ENCODE results near the gene CHSY3. TPM values are rescaled to one million over a fixed set of nuclear protein-coding genes. Genes with fewer than 3 reads are reported as not detected.

The CHSY3 gene
- polyA plus RNA-seq, 3 donors from 2014 or later, result 0.06 to 0.84 (median 0.31) TPM

GRCh38 chr5:130055572-130055971 lies 151.3 kb downstream of the CHSY3 start:
- no peak for DNase-seq
- H3K9me3 Mint-ChIP-seq, result peaks cover 0 to 16% (median 10%) of the 10 kb centered on the region in 6 donors
- peaks cover 0 to 3% (median 3%) of the 10 kb centered on the region in 3 donors for H3K27me3 Mint-ChIP-seq (ENCODE audit: low read depth in 3 of 3)
- H3K4me1 Mint-ChIP-seq, result no peaks in the 10 kb centered on the region
- H3K4me3 Mint-ChIP-seq, result no peak overlapping the region
- H3K27ac Mint-ChIP-seq, result no peak overlapping the region
- peaks cover 0 to 3% (median 0%) of the 10 kb centered on the region in 3 donors for H3K36me3 Mint-ChIP-seq

GRCh38 chr5:130061746-130062145 lies 157.5 kb downstream of the CHSY3 start:
- no peak overlapping the region for H3K4me3 Mint-ChIP-seq
- DNase-seq, result no peak
- peaks cover 0 to 25% (median 8%) of the 10 kb centered on the region in 6 donors for H3K9me3 Mint-ChIP-seq
- no peak overlapping the region for H3K27ac Mint-ChIP-seq
- no peaks in the 10 kb centered on the region for H3K4me1 Mint-ChIP-seq
- no peaks in the 10 kb centered on the region for H3K36me3 Mint-ChIP-seq
- peaks cover 0 to 3% (median 3%) of the 10 kb centered on the region in 3 donors for H3K27me3 Mint-ChIP-seq (ENCODE audit: low read depth in 3 of 3)

DNA sequence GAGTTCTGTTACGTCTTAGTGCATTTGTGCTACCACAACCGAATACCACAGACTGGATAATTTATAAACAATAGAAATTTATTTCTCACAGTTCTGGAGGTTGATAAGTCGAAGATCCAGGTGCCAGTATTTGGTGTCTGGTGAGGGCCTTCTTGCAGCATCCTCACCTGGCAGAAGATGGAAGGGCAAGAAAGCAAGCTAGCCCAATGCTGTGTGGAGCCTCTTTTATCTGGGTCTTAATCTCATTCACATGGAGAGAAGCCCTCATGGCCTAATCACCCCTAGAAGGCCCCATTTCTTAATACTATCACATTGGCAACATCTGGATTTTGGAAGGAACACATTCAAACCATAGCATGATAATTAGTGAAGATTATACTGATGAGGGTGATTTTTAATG lies 159.3 kb downstream of the CHSY3 start:
- Mint-ChIP-seq H3K9me3 (peaks cover 0 to 17% (median 7%) of the 10 kb centered on the region in 6 donors), H3K36me3 (no peaks in the 10 kb centered on the region)
- DNase-seq, result no peak

DNA sequence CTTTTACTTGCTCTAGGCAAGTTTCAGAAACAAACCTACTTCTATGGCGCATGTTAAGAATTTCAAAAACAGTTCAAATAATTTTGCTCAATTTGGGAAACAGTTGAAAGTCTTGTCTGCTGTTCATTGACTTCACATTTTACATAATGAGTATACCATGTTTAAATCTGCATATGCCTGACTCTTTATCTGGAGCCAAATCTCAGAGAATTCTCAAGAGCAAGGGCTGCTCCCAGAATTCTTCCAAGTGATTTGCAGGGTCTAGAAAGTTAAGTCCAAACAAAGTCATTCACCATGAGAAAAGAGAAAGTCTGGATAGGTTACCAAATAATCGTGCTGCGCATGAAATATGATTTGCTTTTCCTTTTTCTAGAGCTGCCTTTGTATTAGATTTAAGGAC lies 160.2 kb downstream of the CHSY3 start:
- Mint-ChIP-seq H3K27me3 (ENCODE audit: low read depth in 3 of 3) (peaks cover 0 to 3% (median 3%) of the 10 kb centered on the region in 3 donors), H3K4me3 (no peak overlapping the region), H3K36me3 (no peaks in the 10 kb centered on the region), H3K27ac (no peak overlapping the region), H3K4me1 (no peaks in the 10 kb centered on the region), H3K9me3 (peaks cover 0 to 17% (median 7%) of the 10 kb centered on the region in 6 donors)
- DNase-seq, result no peak

More for the DNA sequence above, 159.3 kb downstream of the CHSY3 start:
- Mint-ChIP-seq H3K4me1 (no peaks in the 10 kb centered on the region), H3K4me3 (no peak overlapping the region), H3K27ac (no peak overlapping the region), H3K27me3 (ENCODE audit: low read depth in 3 of 3) (peaks cover 0 to 3% (median 3%) of the 10 kb centered on the region in 3 donors)

DNA sequence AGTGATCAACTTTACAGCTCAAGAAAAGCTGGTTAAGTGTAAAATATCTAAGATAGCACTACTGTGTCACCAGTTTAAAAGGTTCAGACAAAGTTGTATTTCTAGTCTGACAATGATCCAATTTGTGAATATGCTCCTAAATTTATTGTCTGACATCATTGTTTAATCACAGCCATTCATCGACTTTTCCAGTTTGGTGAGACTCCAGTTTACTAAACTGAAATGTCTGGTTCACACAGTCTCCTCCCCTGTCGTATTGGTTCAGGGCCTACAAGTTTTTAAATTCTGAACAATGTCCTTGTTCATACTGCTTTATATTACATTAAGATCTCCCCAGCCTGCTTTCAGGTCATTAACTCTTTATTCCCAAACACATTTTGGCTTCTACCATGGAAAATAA lies 161.4 kb downstream of the CHSY3 start:
- Mint-ChIP-seq H3K4me1 (no peaks in the 10 kb centered on the region), H3K27ac (no peak overlapping the region), H3K4me3 (no peak overlapping the region), H3K9me3 (peaks cover 0 to 9% (median 4%) of the 10 kb centered on the region in 6 donors), H3K36me3 (no peaks in the 10 kb centered on the region), H3K27me3 (ENCODE audit: low read depth in 3 of 3) (no peaks in the 10 kb centered on the region)
- no peak for DNase-seq

DNA sequence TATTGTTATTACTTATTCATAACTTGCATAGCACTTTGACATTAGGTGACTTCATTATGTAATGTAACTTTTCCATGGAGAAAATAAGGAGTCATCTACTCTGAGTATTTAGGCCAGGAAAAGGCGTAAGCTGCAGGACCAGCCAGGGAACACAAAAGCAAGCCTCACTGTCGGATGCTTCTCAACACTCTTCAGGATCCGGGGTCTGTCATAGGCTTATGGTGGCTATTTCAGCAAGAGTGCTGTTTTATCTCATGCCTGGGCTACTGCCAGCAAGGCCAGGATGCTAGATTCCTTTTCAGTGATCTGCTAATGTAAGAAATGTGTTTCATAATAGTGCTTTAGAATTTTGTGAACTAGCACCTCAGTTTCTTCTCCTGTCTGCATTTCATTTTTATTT lies 162.4 kb downstream of the CHSY3 start:
- Mint-ChIP-seq H3K4me3 (no peak overlapping the region), H3K4me1 (no peaks in the 10 kb centered on the region), H3K36me3 (no peaks in the 10 kb centered on the region), H3K27ac (no peak overlapping the region), H3K27me3 (ENCODE audit: low read depth in 3 of 3) (no peaks in the 10 kb centered on the region), H3K9me3 (peaks cover 0 to 6% (median 2%) of the 10 kb centered on the region in 6 donors)
- DNase-seq, result no peak

- Mint-ChIP-seq H3K9me3 (peaks cover 0 to 6% (median under 1%) of the 10 kb centered on the region in 6 donors), H3K4me3 (no peak overlapping the region), H3K27me3 (ENCODE audit: low read depth in 3 of 3) (no peaks in the 10 kb centered on the region), H3K4me1 (no peaks in the 10 kb centered on the region), H3K27ac (no peak overlapping the region), H3K36me3 (no peaks in the 10 kb centered on the region)
- no peak for DNase-seq
Measured at GRCh38 chr5:130067364-130067763, 163.1 kb downstream of the CHSY3 start.

GRCh38 chr5:130068101-130068500 lies 163.8 kb downstream of the CHSY3 start:
- Mint-ChIP-seq H3K36me3 (no peaks in the 10 kb centered on the region), H3K4me1 (no peaks in the 10 kb centered on the region), H3K27ac (no peak overlapping the region), H3K9me3 (peaks cover 0 to 10% (median under 1%) of the 10 kb centered on the region in 6 donors), H3K4me3 (no peak overlapping the region), H3K27me3 (ENCODE audit: low read depth in 3 of 3) (no peaks in the 10 kb centered on the region)
- DNase-seq, result no peak

DNA sequence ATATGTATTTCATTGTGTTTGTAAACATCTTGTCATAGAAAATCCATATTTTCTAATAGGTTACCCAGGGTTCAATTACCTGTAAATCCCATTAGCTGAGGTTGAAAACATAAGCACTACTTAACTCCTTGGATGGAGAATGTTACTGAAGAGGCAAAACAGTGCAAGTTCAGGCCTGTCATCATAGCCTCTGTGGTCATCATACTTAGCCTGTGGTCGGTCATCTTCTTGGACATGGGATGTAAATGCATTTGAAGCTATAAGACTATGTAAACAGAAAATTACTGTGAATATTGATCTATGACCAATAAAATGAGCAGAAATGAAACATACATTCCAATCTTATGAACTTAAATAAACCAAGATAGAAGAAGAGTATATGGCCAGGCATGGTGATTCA lies 164.7 kb downstream of the CHSY3 start:
- peaks cover 0 to 10% (median 1%) of the 10 kb centered on the region in 6 donors for H3K9me3 Mint-ChIP-seq
- H3K27me3 Mint-ChIP-seq (ENCODE audit: low read depth in 3 of 3), result no peaks in the 10 kb centered on the region
- DNase-seq, result no peak
- H3K4me1 Mint-ChIP-seq, result no peaks in the 10 kb centered on the region
- no peaks in the 10 kb centered on the region for H3K36me3 Mint-ChIP-seq
- no peak overlapping the region for H3K4me3 Mint-ChIP-seq
- H3K27ac Mint-ChIP-seq, result no peak overlapping the region

DNA sequence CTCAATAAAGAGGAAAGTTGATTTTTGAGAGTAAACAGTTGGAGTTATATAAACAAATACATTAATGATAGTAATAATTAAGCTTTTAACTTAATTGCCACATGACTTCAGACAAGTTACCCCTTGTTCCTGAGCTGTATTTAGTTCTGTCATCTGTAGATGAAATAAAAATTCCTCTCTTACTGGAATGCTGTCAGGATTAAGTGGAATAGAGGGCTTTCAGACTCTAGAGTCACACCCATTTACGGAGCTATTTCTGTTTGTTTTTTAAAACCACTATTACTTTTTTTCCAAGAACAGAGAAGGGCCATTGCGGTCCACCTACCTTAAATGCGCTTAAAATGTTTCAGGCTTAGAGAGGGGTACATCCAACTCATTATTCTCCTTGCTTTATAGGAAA lies 170.6 kb downstream of the CHSY3 start:
- Mint-ChIP-seq H3K27me3 (ENCODE audit: low read depth in 3 of 3) (no peaks in the 10 kb centered on the region), H3K9me3 (peaks cover 0 to 8% (median 4%) of the 10 kb centered on the region in 6 donors), H3K27ac (no peak overlapping the region), H3K4me1 (no peaks in the 10 kb centered on the region), H3K4me3 (no peak overlapping the region), H3K36me3 (no peaks in the 10 kb centered on the region)
- DNase-seq, result no peak

GRCh38 chr5:130077007-130077406 lies 172.7 kb downstream of the CHSY3 start:
- no peak for DNase-seq
- no peak overlapping the region for H3K27ac Mint-ChIP-seq
- peaks cover 0 to 8% (median 4%) of the 10 kb centered on the region in 6 donors for H3K9me3 Mint-ChIP-seq
- H3K36me3 Mint-ChIP-seq, result no peaks in the 10 kb centered on the region
- no peaks in the 10 kb centered on the region for H3K4me1 Mint-ChIP-seq
- no peaks in the 10 kb centered on the region for H3K27me3 Mint-ChIP-seq (ENCODE audit: low read depth in 3 of 3)
- no peak overlapping the region for H3K4me3 Mint-ChIP-seq

DNA sequence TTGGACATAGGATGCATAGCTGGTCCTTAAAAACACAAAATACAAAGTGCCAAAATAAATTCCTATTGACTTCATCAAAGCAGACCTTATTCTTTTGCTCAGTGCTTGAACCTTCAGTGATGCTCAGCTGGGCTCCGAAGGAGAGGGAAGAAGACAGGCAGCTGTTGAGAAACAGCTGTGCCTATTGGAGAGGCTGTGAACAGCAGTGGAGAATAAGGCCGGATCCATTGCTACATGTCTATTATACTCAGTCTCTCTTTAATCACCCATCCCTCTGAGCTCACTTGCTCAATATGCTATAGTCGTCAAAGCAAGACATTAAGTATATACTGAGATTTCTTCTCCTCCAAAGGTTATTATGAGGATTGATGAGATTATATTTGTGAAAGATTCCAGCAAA lies 174.4 kb downstream of the CHSY3 start:
- Mint-ChIP-seq H3K27me3 (ENCODE audit: low read depth in 3 of 3) (no peaks in the 10 kb centered on the region), H3K9me3 (peaks cover 0 to 5% (median 2%) of the 10 kb centered on the region in 6 donors), H3K27ac (no peak overlapping the region), H3K4me1 (no peaks in the 10 kb centered on the region), H3K36me3 (no peaks in the 10 kb centered on the region), H3K4me3 (no peak overlapping the region)
- no peak for DNase-seq

DNA sequence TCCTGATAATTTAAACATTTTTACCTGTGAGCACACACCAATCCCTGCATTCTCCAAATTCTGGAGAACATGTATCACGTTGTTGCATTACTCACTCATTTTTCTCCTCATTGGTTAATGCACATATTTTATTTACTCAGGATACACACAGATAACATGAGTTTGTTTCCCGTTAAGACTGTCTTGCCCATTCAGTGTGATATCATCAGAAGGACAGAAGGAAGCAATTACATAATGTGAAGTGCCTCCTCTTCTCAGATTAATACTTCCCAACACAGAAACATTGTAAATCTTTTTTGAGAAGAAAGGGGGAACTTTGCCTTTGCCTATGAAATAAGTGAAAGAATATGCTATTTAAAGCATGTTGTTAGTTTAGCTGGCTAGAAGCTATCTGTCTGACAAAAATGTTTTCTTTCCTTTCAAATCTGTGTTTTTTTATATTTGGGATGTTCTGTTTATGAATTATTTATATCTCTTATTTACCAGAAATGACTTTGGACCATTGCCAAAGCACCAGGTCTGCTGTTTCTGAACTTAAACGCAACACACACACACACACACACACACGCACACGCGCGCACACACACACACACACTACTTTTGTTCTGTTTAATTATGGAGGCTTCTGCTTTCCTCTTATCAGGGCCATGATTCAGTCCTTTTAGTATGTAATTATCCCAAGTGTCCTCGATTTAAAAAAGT lies 186.5 kb downstream of the CHSY3 start:
- no peak for DNase-seq
- Mint-ChIP-seq H3K4me1 (no peaks in the 10 kb centered on the region), H3K27ac (no peak overlapping the region), H3K27me3 (ENCODE audit: low read depth in 3 of 3) (peaks cover 0 to 1% (median 1%) of the 10 kb centered on the region in 3 donors), H3K9me3 (peaks cover 0 to 22% (median 8%) of the 10 kb centered on the region in 6 donors), H3K4me3 (no peak overlapping the region), H3K36me3 (peaks cover 0 to 3% (median 0%) of the 10 kb centered on the region in 3 donors)

GRCh38 chr5:130092991-130093390 lies 188.7 kb downstream of the CHSY3 start:
- Mint-ChIP-seq H3K27me3 (ENCODE audit: low read depth in 3 of 3) (peaks cover 0 to 1% (median 1%) of the 10 kb centered on the region in 3 donors), H3K4me1 (no peaks in the 10 kb centered on the region), H3K36me3 (peaks cover 0 to 3% (median 0%) of the 10 kb centered on the region in 3 donors), H3K4me3 (no peak overlapping the region), H3K27ac (no peak overlapping the region), H3K9me3 (peaks cover 0 to 22% (median 8%) of the 10 kb centered on the region in 6 donors)
- DNase-seq, result no peak

DNA sequence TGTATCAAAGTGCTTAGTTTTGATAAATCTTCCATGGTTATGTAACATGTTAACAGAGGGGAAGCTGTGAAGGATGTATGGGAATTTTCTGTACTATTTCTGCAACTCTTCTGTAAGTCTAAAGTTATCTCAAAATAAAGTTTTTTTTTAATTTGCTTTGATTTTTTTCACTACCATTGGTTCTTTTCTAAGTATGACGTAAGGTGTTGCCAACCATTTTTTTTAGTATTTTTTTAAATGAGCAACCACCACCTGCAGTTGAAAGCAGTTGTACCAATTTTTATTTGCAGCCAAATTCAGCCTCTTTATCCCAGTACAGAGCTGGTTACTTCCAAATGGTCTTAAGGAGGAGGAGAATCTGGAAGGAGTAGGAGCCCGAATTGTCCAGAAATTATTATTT lies 192.2 kb downstream of the CHSY3 start:
- H3K4me3 Mint-ChIP-seq, result no peak overlapping the region
- DNase-seq, result no peak
- no peaks in the 10 kb centered on the region for H3K27me3 Mint-ChIP-seq (ENCODE audit: low read depth in 3 of 3)
- no peak overlapping the region for H3K27ac Mint-ChIP-seq
- H3K4me1 Mint-ChIP-seq, result no peaks in the 10 kb centered on the region
- peaks cover 0 to 22% (median 3%) of the 10 kb centered on the region in 6 donors for H3K9me3 Mint-ChIP-seq
- no peaks in the 10 kb centered on the region for H3K36me3 Mint-ChIP-seq
